B cell (primary cell): ENCODE results near the gene FOXE1.

Source experiments
- EZH2 ChIP-seq: IDR thresholded peaks from 2 replicates; pipeline ENCODE4 v1.6.1; 2012; ENCODE audit warnings: borderline replicate concordance, low read depth, mild to moderate bottlenecking, moderate library complexity, low read length; ENCODE audit not compliant: insufficient read depth, poor library complexity, severe bottlenecking
- TF ChIP-seq, protein P1 (sequence below): fragments of 200-600 bp; IDR thresholded peaks from one replicate; pipeline ENCODE4 v1.8.0; 2022; ENCODE audit warnings: antibody characterized with exemption, mild to moderate bottlenecking

DNA sequence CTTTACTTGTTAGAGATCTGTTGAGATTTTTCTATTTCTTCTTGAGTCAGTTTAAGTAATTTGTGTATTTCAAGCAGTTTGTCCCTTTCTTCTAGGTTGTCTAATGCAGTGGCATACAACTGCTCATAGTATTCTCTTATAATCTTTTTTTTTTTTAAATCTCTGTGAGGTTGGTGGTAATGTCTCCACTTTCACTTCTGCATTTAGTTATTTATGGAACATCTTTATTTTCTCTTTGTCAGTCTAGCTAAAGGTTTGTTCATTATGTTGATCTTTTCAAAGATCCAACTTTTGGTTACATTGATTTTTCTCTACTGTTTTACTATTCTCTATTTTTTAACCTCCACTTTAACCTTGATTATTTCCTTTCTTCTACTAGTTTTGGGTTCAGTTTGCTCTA is 13.8 kb downstream of the FOXE1 start:
- TF ChIP-seq, protein P1, sequence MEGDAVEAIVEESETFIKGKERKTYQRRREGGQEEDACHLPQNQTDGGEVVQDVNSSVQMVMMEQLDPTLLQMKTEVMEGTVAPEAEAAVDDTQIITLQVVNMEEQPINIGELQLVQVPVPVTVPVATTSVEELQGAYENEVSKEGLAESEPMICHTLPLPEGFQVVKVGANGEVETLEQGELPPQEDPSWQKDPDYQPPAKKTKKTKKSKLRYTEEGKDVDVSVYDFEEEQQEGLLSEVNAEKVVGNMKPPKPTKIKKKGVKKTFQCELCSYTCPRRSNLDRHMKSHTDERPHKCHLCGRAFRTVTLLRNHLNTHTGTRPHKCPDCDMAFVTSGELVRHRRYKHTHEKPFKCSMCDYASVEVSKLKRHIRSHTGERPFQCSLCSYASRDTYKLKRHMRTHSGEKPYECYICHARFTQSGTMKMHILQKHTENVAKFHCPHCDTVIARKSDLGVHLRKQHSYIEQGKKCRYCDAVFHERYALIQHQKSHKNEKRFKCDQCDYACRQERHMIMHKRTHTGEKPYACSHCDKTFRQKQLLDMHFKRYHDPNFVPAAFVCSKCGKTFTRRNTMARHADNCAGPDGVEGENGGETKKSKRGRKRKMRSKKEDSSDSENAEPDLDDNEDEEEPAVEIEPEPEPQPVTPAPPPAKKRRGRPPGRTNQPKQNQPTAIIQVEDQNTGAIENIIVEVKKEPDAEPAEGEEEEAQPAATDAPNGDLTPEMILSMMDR = no peak
- TF ChIP-seq EZH2 = no peak
